ENCODE results near the gene SYMPK. TPM values are rescaled to one million over a fixed set of nuclear protein-coding genes. Genes with fewer than 3 reads are reported as not detected.

SYMPK gene
- total and polyA plus RNA-seq, 8 donors: 32.2 to 420 (median 79.8) TPM

- Histone ChIP-seq H3K27me3 (peaks cover 0 to 25% (median 0%) of the 10 kb centered on the region in 3 donors), H3K36me3 (peaks cover 26 to 59% (median 40%) of the 10 kb centered on the region in 4 donors), H3K27ac (peak overlapping the region; percentile 89 to 98 (median 97)), H3K9me3 (no peaks in the 10 kb centered on the region), H3K4me3 (no peak overlapping the region), H3K4me1 (peaks cover 27 to 64% (median 46%) of the 10 kb centered on the region in 4 donors)
- DNase-seq: peak; percentile 71 to 88
- intact Hi-C loops (cut with DNase I; ENCODE audit: low total_unique reads): no loop called here
- WGBS, 5 donors: 4 to 21% (median 13%) methylated on average over 2 of the region's 2 CpGs
- TF ChIP-seq POLR2AphosphoS5 (IDR thresholded peaks at IDR 0.05): peak in 2 of 3 donors; percentile 20 to 47
- no peak for TF ChIP-seq CTCF (IDR thresholded peaks at IDR 0.05)
- no peak for TF ChIP-seq POLR2A (IDR thresholded peaks at IDR 0.05)
- TF ChIP-seq EP300 (IDR thresholded peaks at IDR 0.05): no peak
Measured at GRCh38 chr19:45773384-45773783, 89.6 kb downstream of the SYMPK start.

GRCh38 chr19:45772912-45773311, 90.0 kb downstream of the SYMPK start:
- peaks cover 21 to 54% (median 36%) of the 10 kb centered on the region in 4 donors for H3K36me3 ChIP-seq
- peaks cover 27 to 63% (median 45%) of the 10 kb centered on the region in 4 donors for H3K4me1 ChIP-seq
- intact Hi-C loops (cut with DNase I; ENCODE audit: low total_unique reads): no loop called here
- no peak for DNase-seq
- peaks cover 0 to 25% (median 0%) of the 10 kb centered on the region in 3 donors for H3K27me3 ChIP-seq
- H3K9me3 ChIP-seq: no peaks in the 10 kb centered on the region
- H3K4me3 ChIP-seq: no peak overlapping the region
- H3K27ac ChIP-seq: peak overlapping the region; percentile 89 to 98 (median 97)
- TF ChIP-seq EP300 (IDR thresholded peaks at IDR 0.05): no peak
- 69 to 94% (median 71%) methylated on average over 3 of the region's 3 CpGs for WGBS, 5 donors

- H3K27me3 ChIP-seq: peaks cover 0 to 25% (median 0%) of the 10 kb centered on the region in 3 donors
- H3K4me1 ChIP-seq: peaks cover 27 to 68% (median 47%) of the 10 kb centered on the region in 4 donors
- H3K36me3 ChIP-seq: peaks cover 15 to 48% (median 29%) of the 10 kb centered on the region in 4 donors
- DNase-seq: peak in 1 of 2 donors; percentile 46
- H3K9me3 ChIP-seq: no peaks in the 10 kb centered on the region
- intact Hi-C loops (cut with DNase I; ENCODE audit: low total_unique reads): no loop called here
- peak overlapping the region in 3 of 4 donors; percentile 61 to 85 (median 85) for H3K4me3 ChIP-seq
- TF ChIP-seq CTCF (IDR thresholded peaks at IDR 0.05) (no peak), POLR2AphosphoS5 (IDR thresholded peaks at IDR 0.05) (peak in 2 of 3 donors; percentile 18 to 25)
- WGBS, 5 donors: 31 to 51% (median 42%) methylated on average over 10 to 14 of the region's 14 CpGs
- H3K27ac ChIP-seq: peak overlapping the region; percentile 89 to 98 (median 97)
Measured at GRCh38 chr19:45772130-45772840, 90.7 kb downstream of the SYMPK start.

GRCh38 chr19:45771311-45771933, 91.5 kb downstream of the SYMPK start:
- Histone ChIP-seq H3K27me3 (peaks cover 0 to 32% (median 0%) of the 10 kb centered on the region in 3 donors), H3K4me3 (peak overlapping the region; percentile 61 to 85 (median 83)), H3K4me1 (peaks cover 32 to 77% (median 54%) of the 10 kb centered on the region in 4 donors), H3K27ac (peak overlapping the region; percentile 89 to 98 (median 97)), H3K36me3 (peaks cover 6 to 39% (median 21%) of the 10 kb centered on the region in 4 donors), H3K9me3 (no peaks in the 10 kb centered on the region)
- 34 to 75% (median 64%) methylated on average over 10 to 46 of the region's 46 CpGs for WGBS, 5 donors
- peak in 1 of 2 donors; percentile 40 for DNase-seq
- intact Hi-C loops (cut with DNase I; ENCODE audit: low total_unique reads): no loop called here
- TF ChIP-seq EP300 (IDR thresholded peaks at IDR 0.05): no peak
- TF ChIP-seq CTCF (IDR thresholded peaks at IDR 0.05): no peak
- no peak for TF ChIP-seq POLR2A (IDR thresholded peaks at IDR 0.05)
- TF ChIP-seq POLR2AphosphoS5 (IDR thresholded peaks at IDR 0.05): no peak
